HG02678 (cell line): ENCODE data around the gene DTX3.
A peak's percentile ranks its signal among the peaks of the same experiment; 100 is the strongest.
"Not testable (repeated sequence)": the region's sequence is repeated elsewhere in the genome, so short reads cannot be mapped to it uniquely, and the experiment has no call there.

Source experiments
- ATAC-seq: cut with Tn5 transposase; IDR thresholded peaks from one replicate; pipeline ENCODE4 v1.9.1; 2021; ENCODE audit warnings: mild to moderate bottlenecking, moderate library complexity; ENCODE audit not compliant: unreplicated experiment

The DTX3 gene

GRCh38 chr12:57606399-57606798 is 1.8 kb downstream of the DTX3 start:
- no peak for ATAC-seq

GRCh38 chr12:57606821-57607220 is 2.2 kb downstream of the DTX3 start:
- no peak for ATAC-seq

- ATAC-seq: no peak
Measured at GRCh38 chr12:57607958-57608663, 3.5 kb downstream of the DTX3 start.

GRCh38 chr12:57609101-57609780 is 4.6 kb downstream of the DTX3 start:
- ATAC-seq: no peak

- ATAC-seq: no peak
Measured at GRCh38 chr12:57609781-57610553, 5.3 kb downstream of the DTX3 start.

GRCh38 chr12:57610554-57611107 is 6.0 kb downstream of the DTX3 start:
- ATAC-seq: no peak

GRCh38 chr12:57611108-57611826 is 6.6 kb downstream of the DTX3 start, which contains the start of gene ARHGEF25:
TSS of gene ARHGEF25 (plus strand) at chr12:57611435. CDS start at chr12:57611895, 460 bp downstream.
- ATAC-seq: peak; percentile 41

- no peak for ATAC-seq
Measured at GRCh38 chr12:57611827-57612710, 7.4 kb downstream of the DTX3 start.

- no peak for ATAC-seq
Measured at GRCh38 chr12:57612711-57613426, 8.2 kb downstream of the DTX3 start.

GRCh38 chr12:57613427-57614109 is 8.9 kb downstream of the DTX3 start:
- ATAC-seq: no peak

GRCh38 chr12:57614178-57614947 is 9.7 kb downstream of the DTX3 start:
- peak; percentile 60 for ATAC-seq

- ATAC-seq: no peak
Measured at GRCh38 chr12:57614948-57615500, 10.4 kb downstream of the DTX3 start.

- no peak for ATAC-seq
Measured at GRCh38 chr12:57615637-57616036, 11.0 kb downstream of the DTX3 start.

- ATAC-seq: no peak
Measured at GRCh38 chr12:57616383-57617101, 11.9 kb downstream of the DTX3 start.

- ATAC-seq: no peak
Measured at GRCh38 chr12:57617942-57618341, 13.3 kb downstream of the DTX3 start.

GRCh38 chr12:57618431-57618830 is 13.8 kb downstream of the DTX3 start:
- not testable (repeated sequence) for ATAC-seq

- ATAC-seq: no peak
Measured at GRCh38 chr12:57618966-57619433, 14.4 kb downstream of the DTX3 start.
